C4-2B (cell line): Measurements from ENCODE around the gene ZNF653.

Experiments used
- CTCF ChIP-seq: fragments of 450-650 bp; conservative IDR thresholded peaks from 2 replicates; pipeline ENCODE4 v1.5.1; 2017; ENCODE audit warnings: mild to moderate bottlenecking
- ZFX ChIP-seq: fragments of 450-650 bp; IDR thresholded peaks from 2 replicates; pipeline ENCODE4 v1.6.1; 2017

- TF ChIP-seq CTCF: no peak
- no peak for TF ChIP-seq ZFX
Measured at GRCh38 chr19:11460207-11460606, 45.4 kb downstream of the ZNF653 start.
